ENCODE data around the gene ARL16. TPM values are rescaled to one million over a fixed set of nuclear protein-coding genes. Genes with fewer than 3 reads are reported as not detected.

ARL16 gene
- polyA plus RNA-seq, 1 donor (not counting 4 experiments of a cell fraction or from before 2014, with no cell fraction given), result 48.7 TPM

- Histone ChIP-seq H2AFZ (ENCODE audit: control insufficient read depth, low read length) (no peak overlapping the region), H3K9me3 (ENCODE audit: control insufficient read depth, low read depth, low read length) (no peaks in the 10 kb centered on the region), H3K4me2 (ENCODE audit: control insufficient read depth, extremely low read depth, insufficient read depth, low read depth, low read length) (no peak overlapping the region), H4K20me1 (ENCODE audit: control insufficient read depth, extremely low read depth, insufficient read depth, low read length) (no peaks in the 10 kb centered on the region), H3K36me3 (ENCODE audit: control insufficient read depth in 2 of 2, extremely low read depth in 1 of 2, insufficient read depth in 2 of 2, low read length in 2 of 2) (peaks cover 38 to 44% of the 10 kb centered on the region in 2 experiments), H3K4me1 (ENCODE audit: control insufficient read depth, extremely low read depth, insufficient read depth, low read length) (peaks cover 11% of the 10 kb centered on the region), H3K4me3 (ENCODE audit: control insufficient read depth in 2 of 3, extremely low read depth in 1 of 3, insufficient read depth in 2 of 3, low read depth in 1 of 3, low read length in 3 of 3) (no peak overlapping the region), H3K27me3 (ENCODE audit: control insufficient read depth, extremely low read depth, insufficient read depth, low read length) (no peaks in the 10 kb centered on the region), H3K27ac (ENCODE audit: control insufficient read depth, insufficient read depth, low read length) (no peak overlapping the region), H3K9me1 (ENCODE audit: control insufficient read depth, extremely low read depth, insufficient read depth, low read length) (no peaks in the 10 kb centered on the region), H3K9ac (ENCODE audit: control insufficient read depth, extremely low read depth, insufficient read depth, low read length) (no peak overlapping the region), H3K79me2 (ENCODE audit: control insufficient read depth, insufficient read depth, low read length) (peaks cover 24% of the 10 kb centered on the region)
- no peak for FAIRE-seq
- dilution Hi-C loops (cut with MboI; ENCODE audit: extremely low pct_ligation_motif_present, low sequenced_read_pairs), result no loop called here
- TF ChIP-seq CTCF (optimal IDR thresholded peaks at IDR 0.05 in 1 of 3, IDR thresholded peaks at IDR 0.05 in 1 of 3, conservative IDR thresholded peaks at IDR 0.05 in 1 of 3; ENCODE audit: extremely low read depth in 1 of 3, insufficient read depth in 2 of 3, low read length in 3 of 3), result no peak
- TF ChIP-seq EZH2 (IDR thresholded peaks at IDR 0.05; ENCODE audit: low read length), result no peak
- no peak for DNase-seq (ENCODE audit: low read depth, low spot score)
Observed at GRCh38 chr17:81672954-81673353, 10.6 kb downstream of the ARL16 start.

GRCh38 chr17:81672504-81672903 lies 11.1 kb downstream of the ARL16 start:
- peaks cover 15% of the 10 kb centered on the region for H3K4me1 ChIP-seq (ENCODE audit: control insufficient read depth, extremely low read depth, insufficient read depth, low read length)
- H3K9ac ChIP-seq (ENCODE audit: control insufficient read depth, extremely low read depth, insufficient read depth, low read length), result no peak overlapping the region
- FAIRE-seq (no peak), DNase-seq (ENCODE audit: low read depth, low spot score) (no peak)
- H3K27me3 ChIP-seq (ENCODE audit: control insufficient read depth, extremely low read depth, insufficient read depth, low read length), result no peaks in the 10 kb centered on the region
- dilution Hi-C loops (cut with MboI; ENCODE audit: extremely low pct_ligation_motif_present, low sequenced_read_pairs), result no loop called here
- no peak overlapping the region for H2AFZ ChIP-seq (ENCODE audit: control insufficient read depth, low read length)
- H3K27ac ChIP-seq (ENCODE audit: control insufficient read depth, insufficient read depth, low read length), result no peak overlapping the region
- H4K20me1 ChIP-seq (ENCODE audit: control insufficient read depth, extremely low read depth, insufficient read depth, low read length), result no peaks in the 10 kb centered on the region
- no peaks in the 10 kb centered on the region for H3K9me3 ChIP-seq (ENCODE audit: control insufficient read depth, low read depth, low read length)
- H3K4me3 ChIP-seq (ENCODE audit: control insufficient read depth in 2 of 3, extremely low read depth in 1 of 3, insufficient read depth in 2 of 3, low read depth in 1 of 3, low read length in 3 of 3), result no peak overlapping the region
- no peak for TF ChIP-seq CTCF (optimal IDR thresholded peaks at IDR 0.05 in 1 of 3, IDR thresholded peaks at IDR 0.05 in 1 of 3, conservative IDR thresholded peaks at IDR 0.05 in 1 of 3; ENCODE audit: extremely low read depth in 1 of 3, insufficient read depth in 2 of 3, low read length in 3 of 3)
- no peak for TF ChIP-seq EZH2 (IDR thresholded peaks at IDR 0.05; ENCODE audit: low read length)
- peaks cover 38 to 44% of the 10 kb centered on the region in 2 experiments for H3K36me3 ChIP-seq (ENCODE audit: control insufficient read depth in 2 of 2, extremely low read depth in 1 of 2, insufficient read depth in 2 of 2, low read length in 2 of 2)
- H3K79me2 ChIP-seq (ENCODE audit: control insufficient read depth, insufficient read depth, low read length), result peaks cover 28% of the 10 kb centered on the region
- no peak overlapping the region for H3K4me2 ChIP-seq (ENCODE audit: control insufficient read depth, extremely low read depth, insufficient read depth, low read depth, low read length)
- H3K9me1 ChIP-seq (ENCODE audit: control insufficient read depth, extremely low read depth, insufficient read depth, low read length), result no peaks in the 10 kb centered on the region

Measured in keratinocyte (primary cell).